ENCODE data around the gene PREX1.
A peak's percentile ranks its signal among the peaks of the same experiment; 100 is the strongest.

Gene PREX1

GRCh38 chr20:48750941-48751635 is 76.7 kb downstream of the PREX1 start:
- peak; percentile 71 to 81 for DNase-seq

DNA sequence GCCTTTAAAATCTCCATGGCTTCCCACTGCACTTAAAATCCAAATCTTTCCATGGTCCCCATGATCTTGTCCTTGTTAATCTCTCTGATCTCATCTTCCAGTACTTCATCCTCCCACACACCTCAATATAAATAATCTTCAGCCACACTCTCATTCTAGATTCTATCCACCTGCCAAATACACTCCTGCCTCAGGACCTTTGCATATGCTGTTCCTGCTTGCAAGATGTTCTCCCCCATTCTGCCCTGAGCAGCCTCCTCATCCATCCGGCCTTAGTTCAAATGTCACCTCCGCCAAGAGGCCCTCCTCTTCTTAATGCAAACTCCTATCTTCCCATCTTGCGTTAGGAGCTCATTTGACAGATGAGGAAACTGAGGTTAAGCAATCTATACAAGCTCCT is 77.4 kb downstream of the PREX1 start:
- DNase-seq, result no peak

DNA sequence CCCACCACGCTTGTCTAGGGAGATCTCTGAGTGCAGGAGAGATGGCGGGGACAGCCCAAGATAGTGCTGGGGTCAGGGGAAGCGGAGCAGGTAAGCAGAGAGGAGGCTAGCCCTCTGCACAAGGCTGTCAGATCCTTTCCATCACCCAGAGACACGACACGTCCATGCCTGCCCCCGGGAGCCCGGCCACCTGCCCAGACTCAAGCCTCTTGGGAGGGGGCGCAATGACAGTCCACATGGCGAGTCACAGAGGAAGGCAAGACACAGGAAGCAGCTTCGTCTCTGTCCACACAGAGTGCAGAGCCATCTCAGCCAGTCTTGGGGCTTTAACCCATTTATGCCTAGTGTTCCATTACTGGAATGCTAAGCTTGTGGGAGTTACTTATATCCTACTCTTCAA is 78.4 kb downstream of the PREX1 start:
- DNase-seq, result no peak

GRCh38 chr20:48748556-48748955 is 79.2 kb downstream of the PREX1 start:
- no peak for DNase-seq

DNA sequence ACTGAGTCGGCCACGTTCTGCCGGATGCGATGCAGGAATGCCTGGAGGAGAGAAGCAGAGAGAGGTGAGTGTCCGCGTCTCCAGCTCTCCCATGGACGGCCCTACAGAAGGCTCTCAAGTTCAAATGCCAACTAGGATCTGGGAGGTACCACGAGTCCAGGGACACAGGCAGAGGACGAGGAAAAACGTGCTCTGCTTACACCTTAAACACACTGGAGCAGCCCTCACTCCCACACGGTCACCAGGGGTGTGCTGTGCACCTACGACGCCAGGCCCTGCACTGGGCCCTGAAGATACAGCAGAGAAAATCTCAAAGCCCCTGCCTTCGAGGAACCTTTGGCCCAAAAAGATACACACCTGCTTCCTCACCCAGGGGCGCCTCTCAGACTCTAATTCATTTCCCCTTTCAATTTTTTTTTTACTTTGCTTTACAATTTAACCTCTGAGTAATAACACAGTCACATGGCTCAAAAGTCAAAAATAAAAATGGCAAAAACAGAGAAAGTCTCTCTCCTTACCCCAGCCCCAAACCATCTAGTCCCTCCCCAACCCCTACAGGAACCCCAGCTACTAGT is 79.9 kb downstream of the PREX1 start:
- DNase-seq, result no peak

- DNase-seq, result peak in 1 of 2 donors; percentile 30
These were observed 82.5 kb downstream of the PREX1 start for GRCh38 chr20:48745330-48745729.

DNA sequence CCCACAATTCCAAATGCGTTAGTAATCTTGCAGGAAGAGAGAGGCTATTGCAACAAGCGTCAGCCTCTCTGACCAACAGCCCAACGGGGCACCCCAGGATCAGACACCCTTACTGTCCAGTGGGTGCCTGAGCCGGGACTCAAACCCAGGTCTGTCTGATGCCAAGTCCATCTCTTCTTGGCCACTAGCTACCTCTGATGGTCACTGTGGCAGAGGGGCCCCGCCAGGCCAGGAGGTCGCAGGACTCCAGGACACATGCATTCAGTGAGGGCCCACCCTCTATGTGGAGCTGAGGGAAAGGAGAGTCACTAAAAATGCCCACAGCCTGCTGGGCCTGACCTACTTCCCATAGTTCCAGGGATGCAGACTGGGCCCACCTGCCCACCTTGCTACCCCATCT is 83.3 kb downstream of the PREX1 start:
- no peak for DNase-seq

DNA sequence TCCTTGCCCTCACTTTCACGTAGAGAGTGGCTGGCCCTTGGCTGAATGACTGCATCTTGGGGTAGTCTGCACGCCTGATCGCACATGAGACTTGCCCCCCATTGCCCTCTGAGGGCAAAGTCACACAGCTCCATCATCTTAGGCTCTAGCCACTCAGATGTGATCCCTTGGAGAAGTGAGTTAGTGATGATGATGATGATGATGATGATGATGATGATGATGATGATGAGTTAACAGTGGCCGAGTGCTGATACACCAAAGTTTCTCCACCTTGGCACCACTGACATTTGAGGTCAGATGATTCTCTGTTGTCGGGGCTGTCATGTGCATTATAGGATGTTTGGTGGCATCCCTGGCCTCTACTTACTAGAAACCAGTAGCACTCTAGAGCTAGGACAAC is 84.0 kb downstream of the PREX1 start:
- DNase-seq, result no peak

GRCh38 chr20:48742912-48743680 is 84.7 kb downstream of the PREX1 start:
- DNase-seq, result no peak

DNA sequence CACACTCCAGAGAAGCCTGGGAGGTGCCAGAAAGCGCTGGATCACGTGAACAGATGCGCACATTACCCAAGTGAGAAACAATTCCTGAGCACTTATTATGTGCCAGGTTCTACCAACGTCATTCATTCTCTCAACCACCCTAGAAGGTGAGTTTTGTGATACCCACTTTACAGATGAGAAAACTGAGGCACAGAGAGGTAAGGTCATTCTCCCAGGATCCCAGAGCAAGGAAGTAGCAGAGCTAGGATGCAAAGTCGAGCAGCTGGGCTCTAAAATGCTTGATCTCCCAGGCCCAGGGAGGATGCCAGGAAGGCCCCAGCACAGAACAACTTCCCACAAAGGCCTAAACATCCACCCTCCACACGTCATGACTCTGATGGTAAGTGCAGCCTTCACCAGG is 85.6 kb downstream of the PREX1 start:
- DNase-seq, result no peak

DNA sequence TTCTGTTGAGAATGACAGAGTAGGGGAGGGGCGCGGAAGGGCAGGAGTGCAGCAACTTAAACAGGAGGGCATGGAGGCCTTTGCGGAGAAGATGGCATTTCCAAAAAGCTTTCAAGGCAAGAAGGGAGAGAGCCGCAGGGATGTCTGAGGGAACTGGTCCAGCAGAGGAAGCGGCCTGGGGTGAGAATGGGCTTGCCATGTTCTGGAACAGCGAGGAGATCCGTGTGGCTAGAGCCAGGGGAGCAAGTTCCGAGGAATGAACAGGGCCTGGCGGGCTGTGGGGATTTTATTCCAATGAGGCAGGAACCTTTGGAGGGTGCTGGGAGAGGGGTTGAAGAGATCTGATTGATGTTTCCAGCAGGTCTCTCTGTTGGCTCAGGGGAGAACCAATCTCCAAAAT is 86.1 kb downstream of the PREX1 start:
- DNase-seq, result no peak

GRCh38 chr20:48740712-48741111 is 87.1 kb downstream of the PREX1 start:
- no peak for DNase-seq

DNA sequence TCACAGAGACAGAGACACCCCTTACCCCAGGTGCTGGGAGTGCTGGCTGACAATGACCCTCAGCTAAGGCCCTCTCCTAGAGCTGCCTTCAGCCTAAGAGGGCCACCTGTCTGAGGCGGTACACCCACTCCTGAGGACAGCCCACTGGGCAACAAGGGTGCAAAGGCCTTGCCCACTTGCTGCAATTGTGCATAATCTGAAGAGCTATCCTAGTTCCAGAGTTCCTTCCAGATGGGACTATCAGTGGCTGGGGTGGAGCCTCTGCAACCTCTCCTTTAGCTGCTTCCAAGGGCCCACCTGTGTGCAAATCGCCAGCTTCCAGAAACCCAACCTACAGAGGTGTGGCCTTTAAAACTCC is 87.5 kb downstream of the PREX1 start:
- DNase-seq, result no peak

GRCh38 chr20:48739395-48740291 is 88.2 kb downstream of the PREX1 start:
- DNase-seq, result peak in 1 of 2 donors; percentile 14

GRCh38 chr20:48738399-48739304 is 89.1 kb downstream of the PREX1 start:
- no peak for DNase-seq

GRCh38 chr20:48738094-48738398 is 89.8 kb downstream of the PREX1 start:
- no peak for DNase-seq

GRCh38 chr20:48737434-48738093 is 90.2 kb downstream of the PREX1 start:
- DNase-seq, result no peak

- DNase-seq, result no peak
These were observed 91.2 kb downstream of the PREX1 start for GRCh38 chr20:48736636-48737035.

DNA sequence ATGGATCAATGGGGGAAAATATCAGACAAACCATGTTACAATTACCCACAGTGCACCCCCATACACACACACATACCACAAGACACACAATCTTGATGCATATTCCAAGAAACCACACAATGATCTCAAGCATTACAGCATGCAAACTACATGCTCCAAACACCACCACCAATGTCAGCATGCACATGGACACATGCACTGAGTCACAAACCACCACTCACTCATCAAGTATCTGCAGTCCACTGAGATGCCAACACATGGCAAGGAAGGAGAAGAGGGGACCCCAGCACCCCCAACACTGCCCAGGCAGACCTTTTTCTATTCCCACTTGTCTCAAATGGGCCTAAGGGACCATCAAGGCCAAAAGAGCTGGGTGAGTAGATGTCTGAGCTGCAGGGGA is 91.6 kb downstream of the PREX1 start:
- no peak for DNase-seq

DNA sequence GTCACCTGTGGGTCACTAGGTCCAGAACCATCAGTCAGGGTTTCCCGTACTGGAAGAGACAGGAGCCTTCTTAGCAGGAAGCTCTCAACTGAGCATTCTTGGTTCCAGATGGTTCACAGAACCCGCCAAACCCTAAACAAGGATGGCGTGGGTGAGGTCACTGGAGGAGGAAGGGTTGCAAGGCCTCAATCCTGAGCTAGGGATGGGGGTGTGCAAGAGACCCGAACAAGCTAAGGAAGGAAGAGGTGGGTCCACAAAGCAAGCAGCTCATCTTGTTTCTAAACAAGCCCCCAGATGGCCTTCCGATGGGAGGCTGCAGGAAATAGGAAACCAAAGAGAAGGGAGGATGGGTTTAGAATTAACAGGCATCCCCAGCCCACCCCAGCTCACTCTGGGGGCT is 92.7 kb downstream of the PREX1 start:
- no peak for DNase-seq

- DNase-seq, result no peak
These were observed 93.6 kb downstream of the PREX1 start for GRCh38 chr20:48734104-48734749.
